ENCODE measurements around the gene NFYB.

NFYB gene

GRCh38 chr12:104109446-104110271 lies 28.4 kb downstream of the NFYB start:
- DNase-seq: no peak

- DNase-seq: peak; percentile 86
These were observed 29.1 kb downstream of the NFYB start for GRCh38 chr12:104108755-104109445.

DNA sequence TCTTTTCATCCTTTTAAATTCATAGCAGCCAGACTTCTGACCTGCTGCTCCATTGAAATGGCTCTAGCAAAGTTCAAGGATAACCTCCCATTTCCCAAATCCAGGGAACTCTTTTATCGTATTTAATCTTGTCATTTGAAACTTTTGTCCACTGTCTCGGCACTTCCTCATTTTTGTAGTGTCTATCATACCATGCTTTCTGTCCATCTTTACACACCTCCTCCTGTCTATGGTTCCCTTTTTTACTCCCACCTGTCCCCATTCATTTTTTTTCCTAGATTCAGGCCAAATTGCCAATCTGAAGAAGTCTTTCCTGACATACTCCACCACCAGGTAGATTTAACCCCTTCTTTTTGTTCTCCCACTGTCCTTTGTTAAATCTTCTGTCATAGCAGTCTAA lies 31.0 kb downstream of the NFYB start:
- no peak for DNase-seq

DNA sequence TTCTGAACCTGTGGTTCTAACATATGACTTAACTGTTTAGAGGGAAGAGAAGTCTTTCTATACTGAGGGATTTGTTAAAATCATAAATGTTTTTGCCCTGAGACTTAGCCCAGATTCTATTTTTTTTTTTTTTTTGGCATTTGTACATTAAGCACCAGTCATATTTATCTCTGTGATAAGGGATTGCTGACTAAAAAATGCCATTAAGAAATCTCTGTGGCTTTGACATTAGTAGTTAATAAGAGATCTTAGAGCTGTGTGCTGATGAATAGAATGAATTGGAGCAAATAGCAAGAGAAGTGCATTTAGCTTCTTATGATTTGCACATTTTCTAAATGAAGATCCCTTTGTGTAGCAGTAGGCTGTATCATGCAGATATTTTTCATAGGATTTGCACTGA lies 32.5 kb downstream of the NFYB start:
- no peak for DNase-seq

DNA sequence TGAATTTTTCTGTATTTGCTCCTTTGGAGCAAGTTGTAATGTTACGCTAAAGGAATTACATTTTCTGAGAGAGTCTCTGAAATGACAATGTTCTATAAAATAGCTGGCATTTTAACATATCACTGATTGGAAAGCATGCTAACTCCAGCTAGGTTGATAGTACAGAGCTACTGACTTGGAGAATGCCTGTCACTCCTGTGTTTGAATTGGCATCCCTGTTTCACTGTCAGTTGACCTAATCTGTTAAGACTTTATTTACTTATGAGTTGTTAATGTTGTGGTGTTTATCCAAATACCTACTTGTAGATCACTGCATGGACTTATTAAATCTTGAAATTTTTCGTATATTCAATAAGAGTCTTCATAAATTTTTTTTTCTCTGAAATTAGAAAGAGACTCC lies 40.1 kb downstream of the NFYB start:
- no peak for DNase-seq

DNA sequence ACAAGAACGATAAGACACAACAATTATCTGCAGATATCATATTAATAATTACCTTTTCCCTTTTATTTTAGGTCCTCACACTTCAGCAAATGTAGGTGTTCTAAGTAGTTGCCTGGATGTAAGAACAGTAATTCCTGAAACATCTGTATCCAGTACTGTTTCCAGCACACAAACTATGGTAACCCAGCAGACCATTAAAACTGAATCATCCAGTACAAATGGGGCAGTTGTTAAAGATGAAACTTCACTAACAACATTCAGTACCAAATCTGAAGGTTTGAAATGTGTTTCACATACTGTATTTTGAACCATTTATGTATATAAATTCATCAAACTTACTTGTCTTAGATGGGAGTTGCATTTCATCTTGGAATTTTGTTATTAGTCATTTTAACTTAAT lies 42.7 kb downstream of the NFYB start:
- no peak for DNase-seq

GRCh38 chr12:104094284-104094683 lies 43.7 kb downstream of the NFYB start:
- DNase-seq: no peak

DNA sequence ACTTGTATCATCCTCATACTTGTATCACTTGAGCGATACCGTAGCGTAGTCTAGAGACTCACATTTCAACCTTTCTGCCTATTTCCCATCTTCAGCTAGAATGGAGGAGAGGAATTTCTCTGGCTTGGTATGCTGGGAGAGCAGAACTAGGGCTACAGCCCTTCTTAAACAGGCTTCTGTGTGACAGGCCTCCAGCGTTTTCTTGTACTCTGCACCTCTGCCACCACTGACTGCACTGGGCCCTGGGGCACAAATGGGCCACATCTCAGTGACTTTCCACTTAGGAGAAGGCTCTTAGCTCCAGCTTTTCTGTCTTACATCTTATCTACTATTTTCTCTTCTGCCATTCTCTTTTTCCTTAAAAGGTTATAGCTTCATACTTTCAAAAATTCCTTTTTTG lies 46.9 kb downstream of the NFYB start:
- no peak for DNase-seq

DNA sequence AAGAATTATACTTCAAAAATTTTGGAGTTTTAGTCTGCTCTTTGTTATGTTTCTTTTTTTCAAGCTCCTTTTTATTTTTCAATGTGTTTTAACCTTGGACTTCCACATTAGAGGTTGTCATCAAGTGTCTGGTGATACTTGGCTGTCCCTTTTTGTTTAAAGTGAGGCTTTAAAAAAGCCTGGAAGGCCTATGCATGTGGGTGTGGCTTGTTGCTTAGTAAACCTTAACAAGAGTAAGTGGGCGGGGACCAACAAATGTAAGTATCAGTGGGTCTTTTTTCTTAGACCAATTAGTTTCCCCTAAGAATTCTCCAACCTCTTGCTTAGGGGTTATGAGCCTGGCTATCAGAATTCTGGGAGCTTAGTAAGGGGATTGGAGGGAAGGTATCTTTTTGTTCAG lies 47.3 kb downstream of the NFYB start:
- DNase-seq: no peak

DNA sequence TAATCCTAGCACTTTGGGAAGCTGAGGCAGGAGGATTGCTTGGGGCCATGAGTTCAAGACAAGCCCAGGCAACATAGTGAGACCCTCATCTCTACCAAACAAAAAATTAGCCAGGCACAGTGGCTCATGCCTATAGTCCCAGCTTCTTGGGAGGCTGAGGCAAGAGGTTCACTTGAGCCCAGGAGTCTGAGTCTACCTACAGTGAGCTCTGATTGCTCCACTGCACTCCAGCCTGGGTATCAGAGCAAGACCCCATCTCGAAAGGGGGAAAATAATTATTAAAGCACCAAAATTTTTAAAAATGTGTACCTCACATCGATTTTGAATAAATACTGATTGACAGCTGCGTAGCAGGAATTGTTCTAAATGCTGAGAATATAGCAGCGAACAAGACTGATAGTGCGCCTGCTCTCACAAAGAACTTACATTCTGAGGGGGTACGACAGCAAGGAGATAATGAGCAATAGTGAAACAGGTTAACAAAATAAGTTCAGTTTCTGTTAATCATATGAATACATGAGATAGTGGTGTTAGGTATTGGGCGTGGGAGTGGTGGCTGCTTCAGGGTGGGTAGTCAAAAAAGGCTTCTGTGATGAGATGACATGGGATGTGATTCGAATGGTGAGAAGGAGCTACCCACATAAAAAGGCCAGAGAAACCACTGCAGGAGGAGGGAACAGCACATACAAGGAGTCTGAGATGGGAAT lies 54.1 kb downstream of the NFYB start:
- DNase-seq: no peak

DNA sequence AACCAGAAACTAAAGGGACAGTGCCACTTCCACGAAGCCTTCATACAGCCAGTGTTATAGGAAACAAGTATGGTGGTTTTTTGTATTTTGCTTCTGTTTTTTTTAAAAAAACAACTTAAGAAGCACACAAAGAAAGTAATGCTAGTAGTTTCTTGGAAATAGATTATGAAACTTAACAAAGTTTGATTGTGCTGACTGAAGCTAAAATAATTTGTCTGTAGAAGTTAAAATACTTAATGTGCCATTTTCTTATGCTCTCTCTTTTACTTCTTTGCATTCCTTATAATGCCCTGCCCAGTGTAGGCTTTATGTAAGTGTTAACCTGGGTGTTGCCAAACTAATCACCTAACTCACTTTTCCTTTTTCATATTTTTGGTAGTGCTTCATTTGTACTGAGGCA lies 57.2 kb downstream of the NFYB start:
- DNase-seq: no peak

DNA sequence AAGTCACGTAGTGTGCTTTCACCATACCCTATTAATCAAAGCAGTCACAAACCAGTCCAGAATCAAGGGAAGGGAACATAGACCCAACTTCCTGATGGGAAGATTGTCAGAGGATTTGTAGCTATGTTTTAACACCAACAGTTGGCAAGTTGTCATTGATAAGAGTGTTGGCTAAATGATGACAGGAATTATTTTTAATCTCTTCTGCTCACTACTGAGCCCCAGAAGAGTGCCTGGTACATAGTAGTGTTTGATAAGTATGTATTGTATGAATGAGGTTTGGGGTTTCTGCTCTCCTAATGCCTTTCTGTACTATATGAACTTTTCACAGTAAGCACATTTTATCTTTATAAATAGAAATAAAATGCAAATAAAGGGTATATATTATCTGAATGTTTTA lies 59.0 kb downstream of the NFYB start:
- no peak for DNase-seq

GRCh38 chr12:104073699-104074098 lies 64.3 kb downstream of the NFYB start:
- DNase-seq: no peak

GRCh38 chr12:104072099-104072498 lies 65.9 kb downstream of the NFYB start:
- no peak for DNase-seq

Data from NCI-H1105 (cell line).